Progenitor cell of endocrine pancreas (in vitro differentiated cells): ENCODE measurements around the gene ERICH6. TPM values are rescaled to one million over a fixed set of nuclear protein-coding genes. Genes with fewer than 3 reads are reported as not detected.

Experiments used
- DNase-seq: peaks from one replicate; pipeline ENCODE4 v3.0.0; 2021; ENCODE audit warnings: low spot score; ENCODE audit not compliant: unreplicated experiment
- H3K27ac Mint-ChIP-seq: 2 replicates; pipeline ENCODE4 v1.8.0; 2021; ENCODE audit warnings: mild to moderate bottlenecking, moderate library complexity, mixed read lengths
- H3K27me3 Mint-ChIP-seq: 2 replicates; pipeline ENCODE4 v1.8.0; 2021; ENCODE audit warnings: mixed read lengths
- H3K36me3 Mint-ChIP-seq: 2 replicates; pipeline ENCODE4 v1.8.0; 2022; ENCODE audit warnings: mixed read lengths; ENCODE audit not compliant: insufficient read depth
- H3K4me1 Mint-ChIP-seq: 2 replicates; pipeline ENCODE4 v1.8.0; 2021; ENCODE audit warnings: low read depth, mixed read lengths
- H3K4me3 Mint-ChIP-seq: 2 replicates; pipeline ENCODE4 v1.8.0; 2021; ENCODE audit warnings: low read depth, mild to moderate bottlenecking, moderate library complexity, mixed read lengths
- H3K9me3 Mint-ChIP-seq: 2 replicates; pipeline ENCODE4 v1.8.0; 2021; ENCODE audit warnings: low read depth, mixed read lengths
- CTCF ChIP-seq: fragments of 200-600 bp; sonication (generic); IDR thresholded peaks from one replicate; pipeline ENCODE4 v1.5.0; 2021; ENCODE audit warnings: antibody characterized with exemption, mild to moderate bottlenecking; ENCODE audit not compliant: unreplicated experiment
- total RNA-seq: library from RNA; stranded (reverse); gene quantifications from 2 replicates; pipeline ENCODE4 v1.2.1, GENCODE V29; 2021

Gene ERICH6
- total RNA-seq, 1 donor from 2014 or later, result not detected

- Mint-ChIP-seq H3K27ac (no peak overlapping the region), H3K4me3 (no peak overlapping the region), H3K36me3 (peaks cover 46% of the 10 kb centered on the region), H3K9me3 (peaks cover 43% of the 10 kb centered on the region), H3K27me3 (no peaks in the 10 kb centered on the region), H3K4me1 (no peaks in the 10 kb centered on the region)
- no peak for TF ChIP-seq CTCF
- no peak for DNase-seq
These were observed 6.4 kb upstream of the ERICH6 start for GRCh38 chr3:150710097-150710496.

- Mint-ChIP-seq H3K4me1 (no peaks in the 10 kb centered on the region), H3K36me3 (peaks cover 6% of the 10 kb centered on the region), H3K4me3 (peak overlapping the region; percentile 96), H3K27ac (peak overlapping the region; percentile 97), H3K9me3 (peaks cover 3% of the 10 kb centered on the region), H3K27me3 (no peaks in the 10 kb centered on the region)
- no peak for TF ChIP-seq CTCF
- DNase-seq, result no peak
These were observed 393 bp downstream of the ERICH6 start for GRCh38 chr3:150703299-150703755.

GRCh38 chr3:150699068-150699639 lies 4.6 kb downstream of the ERICH6 start:
- Mint-ChIP-seq H3K9me3 (peaks cover 4% of the 10 kb centered on the region), H3K36me3 (peaks cover 1% of the 10 kb centered on the region), H3K4me1 (no peaks in the 10 kb centered on the region), H3K27ac (no peak overlapping the region), H3K27me3 (no peaks in the 10 kb centered on the region), H3K4me3 (no peak overlapping the region)
- no peak for DNase-seq
- TF ChIP-seq CTCF, result no peak

GRCh38 chr3:150697646-150698045 lies 6.1 kb downstream of the ERICH6 start:
- Mint-ChIP-seq H3K9me3 (peaks cover 8% of the 10 kb centered on the region), H3K27ac (no peak overlapping the region), H3K36me3 (peaks cover 1% of the 10 kb centered on the region), H3K4me3 (no peak overlapping the region), H3K27me3 (no peaks in the 10 kb centered on the region), H3K4me1 (no peaks in the 10 kb centered on the region)
- no peak for TF ChIP-seq CTCF
- DNase-seq, result no peak

- Mint-ChIP-seq H3K9me3 (peaks cover 14% of the 10 kb centered on the region), H3K36me3 (peaks cover 1% of the 10 kb centered on the region), H3K27ac (no peak overlapping the region), H3K27me3 (no peaks in the 10 kb centered on the region), H3K4me3 (no peak overlapping the region), H3K4me1 (peaks cover 3% of the 10 kb centered on the region)
- TF ChIP-seq CTCF, result no peak
- DNase-seq, result no peak
These were observed 12.2 kb downstream of the ERICH6 start for GRCh38 chr3:150691414-150692040.
